SJCRH30 (cell line): ENCODE data around the gene CCDC116. TPM values are rescaled to one million over a fixed set of nuclear protein-coding genes. Genes with fewer than 3 reads are reported as not detected.

ENCODE experiments used
- DNase-seq, 2 experiments: peaks; one replicate each; pipeline ENCODE4 v3.0.0-alpha.2; 2015 to 2020
- H3K27ac ChIP-seq: fragments of 250-450 bp; sonication (Bioruptor Pico); 2 replicates; pipeline ENCODE4 v1.5.1; 2020; ENCODE audit warnings: mild to moderate bottlenecking, moderate library complexity
- H3K27me3 ChIP-seq: fragments of 250-450 bp; sonication (Bioruptor Pico); 2 replicates; pipeline ENCODE4 v1.5.1; 2020; ENCODE audit warnings: mild to moderate bottlenecking, moderate library complexity
- H3K36me3 ChIP-seq: fragments of 250-450 bp; sonication (Bioruptor Pico); 2 replicates; pipeline ENCODE4 v1.5.1; 2020; ENCODE audit warnings: mild to moderate bottlenecking, moderate library complexity
- H3K4me1 ChIP-seq: fragments of 250-450 bp; sonication (Bioruptor Pico); 2 replicates; pipeline ENCODE4 v1.5.1; 2020; ENCODE audit warnings: mild to moderate bottlenecking, moderate library complexity
- H3K4me3 ChIP-seq: fragments of 250-450 bp; sonication (Bioruptor Pico); 2 replicates; pipeline ENCODE4 v1.5.1; 2020; ENCODE audit warnings: mild to moderate bottlenecking, moderate library complexity
- H3K9me3 ChIP-seq: fragments of 250-450 bp; sonication (Bioruptor Pico); replicated peaks from 2 replicates; pipeline ENCODE4 v1.5.1; 2020; ENCODE audit warnings: mild to moderate bottlenecking, moderate library complexity
- total RNA-seq: library from RNA; depleted of rRNA; stranded (reverse); fragments of >200 nt; shearing (Covaris generic); gene quantifications from 2 replicates; pipeline ENCODE4 v1.2.3, GENCODE V29; 2014

The CCDC116 gene
- total RNA-seq, 1 experiment from 2014 or later, result 0.38 TPM

GRCh38 chr22:21622011-21622918, 10.3 kb upstream of the CCDC116 start:
- Histone ChIP-seq H3K4me1 (no peaks in the 10 kb centered on the region), H3K27me3 (no peaks in the 10 kb centered on the region)
- DNase-seq, result no peak

DNA sequence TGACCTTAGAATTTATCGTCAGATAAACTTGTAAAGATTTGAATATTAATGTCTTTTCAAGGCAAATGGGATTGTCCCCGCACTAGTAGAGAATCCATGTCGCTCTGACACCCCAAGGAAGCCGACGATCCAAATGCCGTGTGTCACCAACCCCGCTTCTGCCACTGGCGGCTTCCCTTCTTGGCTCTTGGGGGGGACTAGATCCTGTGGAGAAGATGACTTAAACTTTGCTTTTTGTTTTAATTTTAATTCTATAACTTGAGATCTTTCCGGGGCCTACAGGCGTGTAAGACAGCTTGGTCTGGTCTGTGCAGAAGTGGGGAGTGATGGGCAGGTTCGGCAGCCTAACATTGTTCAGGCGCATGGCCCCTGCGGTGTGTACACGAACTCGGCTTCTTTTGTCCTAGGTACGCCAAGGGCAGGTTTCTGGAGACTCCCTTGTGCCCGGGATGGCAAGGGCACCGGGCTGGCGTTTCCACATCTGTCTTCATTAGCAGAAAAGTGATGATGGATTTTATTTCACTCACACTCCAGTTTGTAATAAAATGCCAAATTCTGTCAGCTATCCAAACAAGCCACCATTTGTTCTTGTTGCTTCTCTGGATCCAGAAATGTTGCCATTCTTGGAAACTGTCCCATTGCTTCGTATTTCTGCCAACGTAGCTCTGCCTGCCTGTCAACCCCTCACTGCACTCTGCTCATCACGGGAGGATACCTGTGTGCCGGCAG, 9.5 kb upstream of the CCDC116 start:
- no peaks in the 10 kb centered on the region for H3K27me3 ChIP-seq
- H3K4me1 ChIP-seq, result no peaks in the 10 kb centered on the region
- DNase-seq, result no peak
- no peak overlapping the region for H3K4me3 ChIP-seq
- H3K27ac ChIP-seq, result no peak overlapping the region
- H3K36me3 ChIP-seq, result peaks cover 12% of the 10 kb centered on the region
- H3K9me3 ChIP-seq, result no peaks in the 10 kb centered on the region

More at GRCh38 chr22:21622011-21622918, 10.3 kb upstream of the CCDC116 start:
- Histone ChIP-seq H3K27ac (no peak overlapping the region), H3K36me3 (peaks cover 17% of the 10 kb centered on the region), H3K9me3 (no peaks in the 10 kb centered on the region), H3K4me3 (no peak overlapping the region)

DNA sequence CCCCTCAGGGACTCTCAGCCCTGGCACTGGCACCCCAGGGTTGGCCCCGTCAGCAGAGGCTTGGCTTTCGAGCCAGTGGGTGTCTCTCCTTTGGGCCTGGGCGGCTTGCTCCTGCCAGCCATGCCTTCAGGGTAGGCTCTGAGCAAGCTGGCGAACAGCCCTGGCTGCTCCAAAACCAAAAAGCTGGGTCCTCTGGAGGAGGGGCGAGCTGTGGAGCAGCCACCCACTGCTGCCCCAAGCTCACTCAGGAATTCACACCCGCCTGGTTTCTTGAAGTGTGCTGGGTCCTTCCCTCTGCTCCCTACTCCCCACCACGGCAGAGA, 9.0 kb upstream of the CCDC116 start:
- H3K27ac ChIP-seq, result no peak overlapping the region
- no peaks in the 10 kb centered on the region for H3K27me3 ChIP-seq
- H3K36me3 ChIP-seq, result peaks cover 9% of the 10 kb centered on the region; the same call in 1 of the 2 replicates
- no peak overlapping the region for H3K4me3 ChIP-seq
- no peaks in the 10 kb centered on the region for H3K9me3 ChIP-seq
- DNase-seq, result no peak
- H3K4me1 ChIP-seq, result no peaks in the 10 kb centered on the region

DNA sequence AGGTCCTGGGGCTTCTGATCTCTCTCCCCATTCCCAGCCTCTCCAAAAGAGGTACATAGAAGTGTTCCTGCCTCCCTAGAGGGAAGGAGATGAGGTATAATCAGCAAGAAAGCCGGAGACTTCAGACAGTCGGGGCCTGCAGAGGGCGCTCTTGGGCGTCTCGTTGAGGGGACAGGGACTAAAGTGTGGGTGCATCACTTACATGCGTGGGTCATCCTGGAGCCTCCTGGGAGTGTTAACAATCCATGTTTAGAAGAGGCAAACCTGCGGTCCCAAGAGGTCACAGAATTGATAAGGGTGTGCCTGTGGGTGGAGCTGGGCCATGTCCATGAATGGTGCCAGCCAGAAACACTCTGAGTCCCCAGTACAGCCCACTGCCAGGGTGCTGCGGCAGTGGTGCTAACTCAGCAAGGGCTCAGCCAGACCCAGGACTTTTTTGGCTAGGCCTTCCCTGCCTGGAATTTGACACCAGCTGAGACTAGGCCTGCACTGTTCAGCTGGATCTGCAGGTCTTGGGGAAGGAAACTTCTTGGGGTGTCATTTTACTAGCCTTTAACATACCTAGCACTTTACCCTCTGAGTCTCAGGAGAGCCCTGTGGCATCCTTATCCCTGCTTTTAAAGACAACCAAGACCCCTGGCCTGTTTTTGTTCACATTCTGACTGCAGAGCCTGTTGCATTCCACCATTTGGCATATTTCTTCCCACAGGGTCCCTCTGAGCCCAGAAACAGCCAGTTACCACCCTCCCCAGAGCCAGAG, 8.3 kb upstream of the CCDC116 start:
- Histone ChIP-seq H3K27me3 (no peaks in the 10 kb centered on the region), H3K27ac (no peak overlapping the region), H3K9me3 (no peaks in the 10 kb centered on the region), H3K36me3 (peaks cover 9% of the 10 kb centered on the region; the same call in 1 of the 2 replicates), H3K4me3 (no peak overlapping the region), H3K4me1 (no peaks in the 10 kb centered on the region)
- peak; percentile 29 to 45 for DNase-seq

DNA sequence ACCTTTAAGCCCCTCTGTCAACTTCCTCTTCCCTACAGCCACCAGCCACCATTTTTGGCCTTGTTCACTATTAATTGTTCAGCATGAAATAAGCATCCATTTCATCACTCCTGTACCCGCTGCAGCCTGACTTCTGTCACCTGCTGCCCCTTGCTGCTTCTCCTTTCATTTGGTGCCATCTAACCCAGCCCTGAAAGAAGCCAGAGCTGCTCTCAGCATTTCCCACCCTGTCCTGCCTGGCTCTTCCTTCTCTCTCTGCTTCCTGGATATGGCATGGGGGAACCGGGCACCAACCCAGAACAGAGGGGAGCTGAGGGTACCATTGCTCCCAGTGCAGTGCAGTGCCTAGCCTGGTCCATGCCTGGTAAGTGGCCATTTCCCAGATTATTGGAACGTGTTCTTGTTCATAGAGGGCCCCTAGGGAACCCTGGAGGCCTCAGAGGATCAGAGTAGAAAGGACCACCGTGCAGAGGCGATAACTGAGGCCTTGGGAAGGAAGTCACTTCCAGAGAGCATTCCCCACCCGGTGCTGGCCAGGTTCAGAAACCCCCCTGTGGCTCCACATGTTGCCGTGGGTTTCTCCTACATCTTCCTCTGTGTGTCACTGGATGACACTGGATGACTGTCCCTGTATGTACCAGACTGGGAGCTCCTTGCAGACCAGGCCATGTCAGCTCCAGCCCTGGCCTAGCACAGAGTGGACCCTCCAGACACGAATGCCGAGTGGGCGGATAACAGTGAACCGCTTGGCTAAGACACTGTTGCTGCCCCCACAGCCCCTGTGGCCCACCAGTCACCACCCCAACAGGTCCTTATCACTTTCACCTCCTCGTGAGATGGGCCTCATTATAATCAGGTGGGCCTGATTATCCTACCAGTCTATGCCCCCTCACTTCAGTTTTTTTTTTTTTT, 7.4 kb upstream of the CCDC116 start:
- DNase-seq, result no peak
- Histone ChIP-seq H3K27me3 (no peaks in the 10 kb centered on the region), H3K27ac (no peak overlapping the region), H3K4me1 (no peaks in the 10 kb centered on the region), H3K4me3 (no peak overlapping the region), H3K36me3 (peaks cover 9% of the 10 kb centered on the region; the same call in 1 of the 2 replicates), H3K9me3 (no peaks in the 10 kb centered on the region)

DNA sequence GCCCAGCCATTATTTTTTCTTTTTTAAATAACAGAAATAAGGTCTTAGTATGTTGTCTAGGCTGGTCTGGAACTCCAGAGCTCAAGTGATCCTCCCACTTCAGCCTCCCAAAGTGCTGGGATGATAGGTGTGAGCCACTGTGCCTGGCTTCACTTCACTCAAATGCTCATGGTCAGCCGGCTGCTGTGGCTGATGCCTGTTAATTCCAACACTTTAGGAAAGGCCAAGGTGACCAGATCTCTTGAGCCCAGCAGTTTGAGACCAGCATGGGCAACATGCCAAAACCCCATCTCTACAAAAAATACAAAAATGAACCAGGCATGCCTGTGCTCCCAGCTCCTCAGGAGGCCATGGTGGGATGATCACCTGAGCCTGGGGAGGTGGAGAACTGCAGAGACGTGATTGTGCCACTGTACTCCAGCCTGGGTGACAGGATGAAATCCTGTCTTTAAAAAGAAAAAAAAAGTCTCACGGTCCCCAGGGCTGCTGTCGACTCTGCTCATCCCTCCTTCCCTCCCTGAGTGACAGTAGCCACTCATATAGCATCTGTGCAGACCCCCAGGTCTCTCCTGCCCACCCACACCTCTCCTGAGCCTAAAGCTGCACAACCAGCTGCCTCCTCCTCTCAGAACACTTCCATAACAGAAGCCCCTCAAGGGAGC, 6.4 kb upstream of the CCDC116 start:
- Histone ChIP-seq H3K27me3 (no peaks in the 10 kb centered on the region), H3K4me1 (no peaks in the 10 kb centered on the region), H3K9me3 (no peaks in the 10 kb centered on the region), H3K36me3 (peaks cover 9% of the 10 kb centered on the region; the same call in 1 of the 2 replicates), H3K4me3 (no peak overlapping the region), H3K27ac (no peak overlapping the region)
- DNase-seq, result no peak

GRCh38 chr22:21626735-21627469, 5.7 kb upstream of the CCDC116 start:
- Histone ChIP-seq H3K27ac (no peak overlapping the region), H3K36me3 (peaks cover 7% of the 10 kb centered on the region; the same call in 1 of the 2 replicates), H3K4me3 (no peak overlapping the region), H3K27me3 (no peaks in the 10 kb centered on the region), H3K9me3 (no peaks in the 10 kb centered on the region), H3K4me1 (no peaks in the 10 kb centered on the region)
- no peak for DNase-seq

- no peaks in the 10 kb centered on the region for H3K9me3 ChIP-seq
- no peak for DNase-seq
- H3K4me1 ChIP-seq, result no peaks in the 10 kb centered on the region
- no peaks in the 10 kb centered on the region for H3K36me3 ChIP-seq
- no peak overlapping the region for H3K27ac ChIP-seq
- H3K27me3 ChIP-seq, result no peaks in the 10 kb centered on the region
- H3K4me3 ChIP-seq, result peak overlapping the region; percentile 68
Measured at GRCh38 chr22:21628386-21629254, 3.9 kb upstream of the CCDC116 start.

- Histone ChIP-seq H3K4me1 (no peaks in the 10 kb centered on the region), H3K27ac (peak within 1 kb of the TSS; percentile 32), H3K9me3 (no peaks in the 10 kb centered on the region), H3K27me3 (no peaks in the 10 kb centered on the region), H3K4me3 (peak within 1 kb of the TSS; percentile 68), H3K36me3 (no peaks in the 10 kb centered on the region)
- peak; percentile 84 to 88 for DNase-seq
Measured at GRCh38 chr22:21629255-21630149, 3.1 kb upstream of the CCDC116 start, which contains the start of gene YDJC. Gene YDJC (minus strand): TSS chr22:21630022. CDS start chr22:21630014, 8 bp downstream.

DNA sequence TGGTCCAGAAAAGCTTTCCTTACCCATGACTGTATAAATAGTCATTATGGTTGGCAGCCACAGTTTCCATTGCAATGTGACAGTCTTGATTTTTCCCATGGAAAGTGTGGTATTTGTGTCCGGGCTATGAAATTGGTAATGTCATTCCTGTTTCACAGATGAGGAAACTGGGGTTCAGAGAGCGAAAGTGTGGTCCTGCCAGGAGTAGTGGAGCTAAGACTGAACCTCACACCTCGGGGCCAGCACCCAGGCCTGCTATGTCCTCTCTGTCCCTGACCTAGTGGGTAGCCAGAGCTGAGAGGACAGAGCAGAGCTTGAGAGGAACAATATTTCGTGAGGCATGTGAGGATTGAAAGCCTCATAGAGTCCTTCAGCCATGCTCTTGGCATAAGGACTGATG, 1.5 kb upstream of the CCDC116 start:
- Histone ChIP-seq H3K27me3 (no peaks in the 10 kb centered on the region), H3K9me3 (no peaks in the 10 kb centered on the region), H3K36me3 (no peaks in the 10 kb centered on the region), H3K4me1 (no peaks in the 10 kb centered on the region), H3K4me3 (no peak overlapping the region), H3K27ac (no peak overlapping the region)
- no peak for DNase-seq

DNA sequence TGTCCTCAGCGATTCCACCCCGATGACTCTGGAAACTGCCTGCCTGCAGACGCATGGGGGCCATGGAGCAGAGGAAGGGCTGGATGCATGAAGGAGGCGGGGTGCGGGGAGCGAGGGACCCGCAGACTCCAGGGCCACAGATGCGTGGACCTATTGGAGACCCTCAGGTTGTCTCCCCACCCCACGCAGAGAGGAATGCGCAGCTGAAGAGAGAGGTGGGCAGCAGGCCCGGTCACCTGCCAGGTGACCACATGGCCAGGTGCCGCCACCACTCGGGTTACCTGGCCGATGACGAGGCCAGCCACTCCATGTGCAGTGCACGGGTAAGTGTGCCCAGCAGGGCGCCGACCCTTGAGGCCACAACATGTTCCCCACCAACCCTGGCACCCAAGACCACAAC, 371 bp downstream of the CCDC116 start:
- no peaks in the 10 kb centered on the region for H3K9me3 ChIP-seq
- H3K27ac ChIP-seq, result no peak overlapping the region
- H3K36me3 ChIP-seq, result no peaks in the 10 kb centered on the region
- H3K4me3 ChIP-seq, result no peak overlapping the region
- no peak for DNase-seq
- H3K27me3 ChIP-seq, result no peaks in the 10 kb centered on the region
- H3K4me1 ChIP-seq, result no peaks in the 10 kb centered on the region
